SK-N-SH treated with all-trans-retinoic acid at 6 μM for 48 hours (cell line): Measurements from ENCODE around the gene RAD51B.

Experiments
- ARNTL ChIP-seq: fragments of 450-650 bp; formaldehyde crosslinking; IDR thresholded peaks from 2 replicates; pipeline ENCODE4 v1.5.0; 2020; ENCODE audit warnings: low read depth, mild to moderate bottlenecking, moderate library complexity, borderline replicate concordance
- CREB5 ChIP-seq: fragments of 250-450 bp; sonication (Bioruptor Pico); IDR thresholded peaks from 2 replicates; pipeline ENCODE4 v1.5.1; 2020; ENCODE audit warnings: low read depth, mild to moderate bottlenecking, moderate library complexity
- CSDC2 ChIP-seq: fragments of 250-450 bp; sonication (Bioruptor Pico); IDR thresholded peaks from 2 replicates; pipeline ENCODE4 v1.5.0; 2020; ENCODE audit warnings: mild to moderate bottlenecking, moderate library complexity
- ISL1 ChIP-seq: fragments of 250-450 bp; sonication (Bioruptor Pico); IDR thresholded peaks from 2 replicates; pipeline ENCODE4 v2.1.2; 2022; ENCODE audit warnings: mild to moderate bottlenecking, moderate library complexity
- OSR1 ChIP-seq: fragments of 250-450 bp; sonication (Bioruptor Pico); IDR thresholded peaks from 2 replicates; pipeline ENCODE4 v1.8.0; 2022; ENCODE audit warnings: moderate library complexity, mild to moderate bottlenecking, inconsistent platforms
- PATZ1 ChIP-seq: fragments of 250-450 bp; sonication (Bioruptor Pico); IDR thresholded peaks from 2 replicates; pipeline ENCODE4 v1.8.0; 2020; ENCODE audit warnings: mild to moderate bottlenecking, moderate library complexity, borderline replicate concordance
- PPARA ChIP-seq: fragments of 250-450 bp; sonication (Bioruptor Pico); IDR thresholded peaks from 2 replicates; pipeline ENCODE4 v1.5.0; 2020; ENCODE audit warnings: mild to moderate bottlenecking, borderline replicate concordance
- RARB ChIP-seq: fragments of 250-450 bp; sonication (Bioruptor Pico); IDR thresholded peaks from 2 replicates; pipeline ENCODE4 v1.8.0; 2021; ENCODE audit warnings: mild to moderate bottlenecking, moderate library complexity
- SNAI2 ChIP-seq: fragments of 250-450 bp; sonication (Bioruptor Pico); IDR thresholded peaks from 2 replicates; pipeline ENCODE4 v1.5.0; 2020; ENCODE audit warnings: mild to moderate bottlenecking, moderate library complexity
- TSHZ2 ChIP-seq: fragments of 250-450 bp; sonication (Bioruptor Pico); IDR thresholded peaks from 2 replicates; pipeline ENCODE4 v1.5.0; 2020; ENCODE audit warnings: mild to moderate bottlenecking, moderate library complexity
- ZFP30 ChIP-seq: fragments of 450-650 bp; formaldehyde crosslinking; IDR thresholded peaks from 2 replicates; pipeline ENCODE4 v1.5.0; 2022; ENCODE audit warnings: mild to moderate bottlenecking, moderate library complexity
- ZNF70 ChIP-seq: fragments of 450-650 bp; formaldehyde crosslinking; IDR thresholded peaks from 2 replicates; pipeline ENCODE4 v1.5.0; 2020; ENCODE audit warnings: mild to moderate bottlenecking, moderate library complexity
- ZNF8 ChIP-seq: fragments of 450-650 bp; formaldehyde crosslinking; IDR thresholded peaks from 2 replicates; pipeline ENCODE4 v1.5.0; 2020; ENCODE audit warnings: mild to moderate bottlenecking, moderate library complexity
- TF ChIP-seq, protein P1 (sequence below): fragments of 250-450 bp; sonication (Bioruptor Pico); IDR thresholded peaks from 2 replicates; pipeline ENCODE4 v1.8.0; 2021; ENCODE audit warnings: low read depth, mild to moderate bottlenecking, moderate library complexity, borderline replicate concordance

DNA sequence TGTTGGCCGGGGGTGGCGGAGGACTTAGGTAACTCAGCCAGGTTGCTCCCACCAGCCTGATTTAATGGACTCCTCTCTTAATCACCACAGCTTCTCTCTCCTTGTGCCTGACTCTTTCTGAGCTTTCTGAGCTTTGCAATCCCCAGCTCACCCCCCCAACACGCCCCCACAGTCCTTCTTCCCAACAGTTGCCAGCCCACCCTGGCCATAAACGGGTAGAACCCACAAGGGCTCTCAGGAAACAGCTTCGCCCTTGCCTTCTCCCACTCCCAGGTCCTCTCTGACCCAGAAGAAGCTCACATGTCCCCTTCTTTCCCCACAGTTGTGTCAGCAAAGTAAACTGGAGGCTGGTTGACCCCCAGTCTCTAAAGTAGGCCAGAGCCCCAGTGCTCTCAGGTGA is 940.4 kb downstream of the RAD51B start:
- TF ChIP-seq CREB5 (no peak), CSDC2 (CRISPR knock-in tag) (no peak), ISL1 (CRISPR knock-in tag) (no peak), ZFP30 (CRISPR knock-in tag) (no peak), ZNF70 (CRISPR knock-in tag) (no peak), PATZ1 (CRISPR knock-in tag) (no peak), RARB (no peak), PPARA (CRISPR knock-in tag) (no peak), SNAI2 (no peak), OSR1 (CRISPR knock-in tag) (no peak), TSHZ2 (no peak), ZNF8 (CRISPR knock-in tag) (no peak), ARNTL (CRISPR knock-in tag) (no peak)
- TF ChIP-seq, protein P1, sequence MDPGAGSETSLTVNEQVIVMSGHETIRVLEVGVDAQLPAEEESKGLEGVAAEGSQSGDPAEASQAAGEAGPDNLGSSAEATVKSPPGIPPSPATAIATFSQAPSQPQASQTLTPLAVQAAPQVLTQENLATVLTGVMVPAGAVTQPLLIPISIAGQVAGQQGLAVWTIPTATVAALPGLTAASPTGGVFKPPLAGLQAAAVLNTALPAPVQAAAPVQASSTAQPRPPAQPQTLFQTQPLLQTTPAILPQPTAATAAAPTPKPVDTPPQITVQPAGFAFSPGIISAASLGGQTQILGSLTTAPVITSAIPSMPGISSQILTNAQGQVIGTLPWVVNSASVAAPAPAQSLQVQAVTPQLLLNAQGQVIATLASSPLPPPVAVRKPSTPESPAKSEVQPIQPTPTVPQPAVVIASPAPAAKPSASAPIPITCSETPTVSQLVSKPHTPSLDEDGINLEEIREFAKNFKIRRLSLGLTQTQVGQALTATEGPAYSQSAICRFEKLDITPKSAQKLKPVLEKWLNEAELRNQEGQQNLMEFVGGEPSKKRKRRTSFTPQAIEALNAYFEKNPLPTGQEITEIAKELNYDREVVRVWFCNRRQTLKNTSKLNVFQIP (CRISPR knock-in tag) = no peak
